Measurements from ENCODE around the gene POLR2E. TPM values are rescaled to one million over a fixed set of nuclear protein-coding genes. Genes with fewer than 3 reads are reported as not detected.

POLR2E gene
- total and polyA plus RNA-seq, 4 donors, result 51.8 to 211 (median 171) TPM

DNA sequence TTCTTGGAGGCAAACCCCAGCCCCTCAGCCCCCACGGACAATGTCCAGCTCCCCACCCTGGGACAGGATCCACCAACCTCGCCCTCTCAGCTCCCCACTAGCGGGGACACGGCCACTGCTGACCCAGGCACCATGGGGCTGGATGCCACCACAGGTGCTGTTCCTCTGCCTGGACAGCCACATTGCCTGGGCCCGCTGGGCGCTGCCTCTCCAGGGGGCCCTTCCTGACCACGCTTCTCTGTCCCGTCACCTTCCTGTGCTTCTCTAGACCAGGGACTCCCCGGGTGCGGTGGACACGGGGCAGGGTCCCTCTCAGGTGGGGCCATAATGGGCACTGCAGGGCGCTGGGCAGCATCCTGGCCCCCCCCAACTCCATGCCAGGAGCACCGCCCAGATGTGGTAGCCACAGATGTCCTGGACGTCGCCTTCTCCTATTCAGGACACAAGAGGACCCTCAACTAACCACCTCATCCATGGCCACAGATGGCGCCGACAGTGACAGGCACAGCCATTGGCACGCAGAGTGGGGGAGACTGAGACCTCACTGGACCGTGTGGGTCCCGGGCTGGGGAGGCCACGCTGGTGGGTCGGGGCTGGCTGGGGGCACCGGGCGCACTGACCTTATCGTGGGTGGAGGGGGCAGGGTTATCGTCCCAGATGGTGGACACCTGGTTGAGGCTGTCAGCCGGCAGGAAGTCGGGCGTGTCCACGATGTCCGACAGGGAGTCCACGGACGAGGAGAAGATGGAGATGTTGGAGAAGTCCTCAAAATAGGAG is 32.0 kb upstream of the POLR2E start:
- no peaks in the 10 kb centered on the region for H3K9me3 ChIP-seq (ENCODE audit: control insufficient read depth in 4 of 4, low read length in 3 of 4)
- peaks cover 0 to 4% (median 0%) of the 10 kb centered on the region in 4 donors for H3K4me1 ChIP-seq (ENCODE audit: control insufficient read depth in 4 of 4, insufficient read depth in 4 of 4, low read length in 3 of 4)
- peaks cover 4 to 46% (median 24%) of the 10 kb centered on the region in 4 donors for H3K36me3 ChIP-seq (ENCODE audit: control insufficient read depth in 4 of 4, insufficient read depth in 3 of 4, low read depth in 1 of 4, low read length in 3 of 4)
- DNase-seq (ENCODE audit: low spot score), result no peak
- no peak overlapping the region for H3K4me3 ChIP-seq (ENCODE audit: low read depth in 1 of 3, low read length in 3 of 3)
- no peak for TF ChIP-seq JUND (IDR thresholded peaks at IDR 0.05)
- TF ChIP-seq, protein P1, sequence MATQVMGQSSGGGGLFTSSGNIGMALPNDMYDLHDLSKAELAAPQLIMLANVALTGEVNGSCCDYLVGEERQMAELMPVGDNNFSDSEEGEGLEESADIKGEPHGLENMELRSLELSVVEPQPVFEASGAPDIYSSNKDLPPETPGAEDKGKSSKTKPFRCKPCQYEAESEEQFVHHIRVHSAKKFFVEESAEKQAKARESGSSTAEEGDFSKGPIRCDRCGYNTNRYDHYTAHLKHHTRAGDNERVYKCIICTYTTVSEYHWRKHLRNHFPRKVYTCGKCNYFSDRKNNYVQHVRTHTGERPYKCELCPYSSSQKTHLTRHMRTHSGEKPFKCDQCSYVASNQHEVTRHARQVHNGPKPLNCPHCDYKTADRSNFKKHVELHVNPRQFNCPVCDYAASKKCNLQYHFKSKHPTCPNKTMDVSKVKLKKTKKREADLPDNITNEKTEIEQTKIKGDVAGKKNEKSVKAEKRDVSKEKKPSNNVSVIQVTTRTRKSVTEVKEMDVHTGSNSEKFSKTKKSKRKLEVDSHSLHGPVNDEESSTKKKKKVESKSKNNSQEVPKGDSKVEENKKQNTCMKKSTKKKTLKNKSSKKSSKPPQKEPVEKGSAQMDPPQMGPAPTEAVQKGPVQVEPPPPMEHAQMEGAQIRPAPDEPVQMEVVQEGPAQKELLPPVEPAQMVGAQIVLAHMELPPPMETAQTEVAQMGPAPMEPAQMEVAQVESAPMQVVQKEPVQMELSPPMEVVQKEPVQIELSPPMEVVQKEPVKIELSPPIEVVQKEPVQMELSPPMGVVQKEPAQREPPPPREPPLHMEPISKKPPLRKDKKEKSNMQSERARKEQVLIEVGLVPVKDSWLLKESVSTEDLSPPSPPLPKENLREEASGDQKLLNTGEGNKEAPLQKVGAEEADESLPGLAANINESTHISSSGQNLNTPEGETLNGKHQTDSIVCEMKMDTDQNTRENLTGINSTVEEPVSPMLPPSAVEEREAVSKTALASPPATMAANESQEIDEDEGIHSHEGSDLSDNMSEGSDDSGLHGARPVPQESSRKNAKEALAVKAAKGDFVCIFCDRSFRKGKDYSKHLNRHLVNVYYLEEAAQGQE (IDR thresholded peaks at IDR 0.05), result no peak
- TF ChIP-seq SP1 (IDR thresholded peaks at IDR 0.05), result no peak
- TF ChIP-seq GABPA (IDR thresholded peaks at IDR 0.05 in 1 of 2, conservative IDR thresholded peaks at IDR 0.05 in 1 of 2), result no peak
- TF ChIP-seq, protein P2, sequence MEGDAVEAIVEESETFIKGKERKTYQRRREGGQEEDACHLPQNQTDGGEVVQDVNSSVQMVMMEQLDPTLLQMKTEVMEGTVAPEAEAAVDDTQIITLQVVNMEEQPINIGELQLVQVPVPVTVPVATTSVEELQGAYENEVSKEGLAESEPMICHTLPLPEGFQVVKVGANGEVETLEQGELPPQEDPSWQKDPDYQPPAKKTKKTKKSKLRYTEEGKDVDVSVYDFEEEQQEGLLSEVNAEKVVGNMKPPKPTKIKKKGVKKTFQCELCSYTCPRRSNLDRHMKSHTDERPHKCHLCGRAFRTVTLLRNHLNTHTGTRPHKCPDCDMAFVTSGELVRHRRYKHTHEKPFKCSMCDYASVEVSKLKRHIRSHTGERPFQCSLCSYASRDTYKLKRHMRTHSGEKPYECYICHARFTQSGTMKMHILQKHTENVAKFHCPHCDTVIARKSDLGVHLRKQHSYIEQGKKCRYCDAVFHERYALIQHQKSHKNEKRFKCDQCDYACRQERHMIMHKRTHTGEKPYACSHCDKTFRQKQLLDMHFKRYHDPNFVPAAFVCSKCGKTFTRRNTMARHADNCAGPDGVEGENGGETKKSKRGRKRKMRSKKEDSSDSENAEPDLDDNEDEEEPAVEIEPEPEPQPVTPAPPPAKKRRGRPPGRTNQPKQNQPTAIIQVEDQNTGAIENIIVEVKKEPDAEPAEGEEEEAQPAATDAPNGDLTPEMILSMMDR (IDR thresholded peaks at IDR 0.05; ENCODE audit: low read depth, low read length, missing input control), result no peak
- TF ChIP-seq, protein P3, sequence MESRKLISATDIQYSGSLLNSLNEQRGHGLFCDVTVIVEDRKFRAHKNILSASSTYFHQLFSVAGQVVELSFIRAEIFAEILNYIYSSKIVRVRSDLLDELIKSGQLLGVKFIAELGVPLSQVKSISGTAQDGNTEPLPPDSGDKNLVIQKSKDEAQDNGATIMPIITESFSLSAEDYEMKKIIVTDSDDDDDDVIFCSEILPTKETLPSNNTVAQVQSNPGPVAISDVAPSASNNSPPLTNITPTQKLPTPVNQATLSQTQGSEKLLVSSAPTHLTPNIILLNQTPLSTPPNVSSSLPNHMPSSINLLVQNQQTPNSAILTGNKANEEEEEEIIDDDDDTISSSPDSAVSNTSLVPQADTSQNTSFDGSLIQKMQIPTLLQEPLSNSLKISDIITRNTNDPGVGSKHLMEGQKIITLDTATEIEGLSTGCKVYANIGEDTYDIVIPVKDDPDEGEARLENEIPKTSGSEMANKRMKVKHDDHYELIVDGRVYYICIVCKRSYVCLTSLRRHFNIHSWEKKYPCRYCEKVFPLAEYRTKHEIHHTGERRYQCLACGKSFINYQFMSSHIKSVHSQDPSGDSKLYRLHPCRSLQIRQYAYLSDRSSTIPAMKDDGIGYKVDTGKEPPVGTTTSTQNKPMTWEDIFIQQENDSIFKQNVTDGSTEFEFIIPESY (IDR thresholded peaks at IDR 0.05), result no peak
- TF ChIP-seq HNF4A (conservative IDR thresholded peaks at IDR 0.05), result no peak
- TF ChIP-seq FOXA2 (IDR thresholded peaks at IDR 0.05), result no peak
- no peak for TF ChIP-seq RAD21 (IDR thresholded peaks at IDR 0.05)
- TF ChIP-seq FOXA1 (IDR thresholded peaks at IDR 0.05), result no peak
- no peak for TF ChIP-seq RXRA (IDR thresholded peaks at IDR 0.05)
- no peak for TF ChIP-seq HNF4G (IDR thresholded peaks at IDR 0.05)
- TF ChIP-seq, protein P4, sequence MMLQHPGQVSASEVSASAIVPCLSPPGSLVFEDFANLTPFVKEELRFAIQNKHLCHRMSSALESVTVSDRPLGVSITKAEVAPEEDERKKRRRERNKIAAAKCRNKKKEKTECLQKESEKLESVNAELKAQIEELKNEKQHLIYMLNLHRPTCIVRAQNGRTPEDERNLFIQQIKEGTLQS (IDR thresholded peaks at IDR 0.05), result no peak
- no peak for TF ChIP-seq NR2F2 (IDR thresholded peaks at IDR 0.05)
- TF ChIP-seq, protein P5, sequence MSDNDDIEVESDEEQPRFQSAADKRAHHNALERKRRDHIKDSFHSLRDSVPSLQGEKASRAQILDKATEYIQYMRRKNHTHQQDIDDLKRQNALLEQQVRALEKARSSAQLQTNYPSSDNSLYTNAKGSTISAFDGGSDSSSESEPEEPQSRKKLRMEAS (IDR thresholded peaks at IDR 0.05), result no peak
- no peak for TF ChIP-seq YY1 (IDR thresholded peaks at IDR 0.05)
- TF ChIP-seq EGR1 (IDR thresholded peaks at IDR 0.05; ENCODE audit: low read depth in 2 of 2), result no peak
- TF ChIP-seq TAF1 (conservative IDR thresholded peaks at IDR 0.05), result no peak
- 95% methylated on average over 33 of the region's 33 CpGs for WGBS
- H3K27me3 ChIP-seq (ENCODE audit: control insufficient read depth in 4 of 4, insufficient read depth in 4 of 4, low read length in 3 of 4), result no peaks in the 10 kb centered on the region
- no peak overlapping the region for H3K27ac ChIP-seq (ENCODE audit: low read depth in 1 of 2, low read length in 2 of 2)
- H3K9ac ChIP-seq (ENCODE audit: low read depth in 1 of 2, low read length in 2 of 2), result no peak overlapping the region
